ENCODE measurements around the gene PRDM1.
A peak's percentile ranks its signal among the peaks of the same experiment; 100 is the strongest.

The PRDM1 gene

GRCh38 chr6:106116125-106116832 is 30.1 kb downstream of the PRDM1 start:
- DNase-seq (ENCODE audit: low spot score), result no peak

GRCh38 chr6:106117579-106117978 is 31.4 kb downstream of the PRDM1 start:
- peak; percentile 78 for DNase-seq (ENCODE audit: low spot score)

- no peak for DNase-seq (ENCODE audit: low spot score)
Measured at GRCh38 chr6:106118835-106119431, 32.8 kb downstream of the PRDM1 start.

- DNase-seq (ENCODE audit: low spot score), result no peak
Measured at GRCh38 chr6:106119546-106119945, 33.4 kb downstream of the PRDM1 start.

- no peak for DNase-seq (ENCODE audit: low spot score)
Measured at GRCh38 chr6:106120006-106120405, 33.9 kb downstream of the PRDM1 start.

DNA sequence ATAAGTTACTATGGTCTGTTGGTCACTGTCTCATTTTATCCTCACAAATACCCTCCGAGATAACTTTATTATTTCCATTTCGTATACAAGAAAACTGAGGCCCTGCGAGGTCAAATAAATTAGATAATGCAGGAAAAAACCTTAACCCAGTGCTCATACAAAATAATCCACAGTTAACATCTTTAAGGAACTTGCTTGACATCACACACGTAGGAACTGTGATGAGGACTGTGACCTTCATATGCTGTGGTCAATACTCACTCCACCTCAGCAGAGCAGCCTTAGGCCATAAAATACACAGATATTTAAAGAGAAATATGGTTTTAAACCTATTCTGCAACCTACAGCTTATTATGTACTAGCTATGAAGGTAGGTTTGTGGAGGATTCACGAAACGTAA is 34.3 kb downstream of the PRDM1 start:
- no peak for DNase-seq (ENCODE audit: low spot score)

GRCh38 chr6:106122306-106122918 is 36.3 kb downstream of the PRDM1 start:
- DNase-seq (ENCODE audit: low spot score), result no peak

DNA sequence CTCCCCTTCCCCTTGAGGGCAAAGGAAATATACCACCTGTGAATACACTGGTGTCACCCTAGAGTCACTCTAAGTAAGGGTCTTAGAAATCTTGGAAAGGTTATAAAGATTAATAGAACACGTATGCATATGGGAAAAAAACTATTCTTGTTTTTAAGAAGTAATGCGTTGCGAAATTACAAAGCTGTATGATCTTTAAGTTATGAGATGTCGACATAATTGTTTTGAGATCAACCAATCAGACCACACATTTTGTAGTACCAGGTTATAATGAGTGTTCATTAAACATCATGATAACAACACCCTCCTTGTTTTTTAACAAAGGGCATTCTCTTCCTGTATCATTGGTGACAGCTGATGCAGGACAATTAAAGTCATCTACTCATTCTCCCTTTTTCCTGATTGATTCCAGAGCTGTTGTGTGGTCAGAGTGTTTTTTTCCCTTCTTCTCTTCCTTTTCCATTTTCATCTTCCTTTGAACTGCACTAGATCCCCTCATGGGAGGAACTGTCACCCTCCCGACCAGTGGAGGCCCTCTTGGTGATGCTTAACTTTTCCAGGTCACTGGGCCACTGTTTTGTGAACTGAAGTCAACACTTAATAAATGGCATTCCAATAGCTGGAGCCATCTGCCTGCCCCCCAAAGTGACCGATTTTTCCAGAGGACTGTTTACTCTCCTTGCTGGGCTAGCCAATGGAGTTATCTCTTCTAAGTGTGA is 37.0 kb downstream of the PRDM1 start:
- no peak for DNase-seq (ENCODE audit: low spot score)

GRCh38 chr6:106124015-106124414 is 37.9 kb downstream of the PRDM1 start:
- no peak for DNase-seq (ENCODE audit: low spot score)

GRCh38 chr6:106124437-106125430 is 38.6 kb downstream of the PRDM1 start:
- DNase-seq (ENCODE audit: low spot score), result no peak

GRCh38 chr6:106125925-106126435 is 39.8 kb downstream of the PRDM1 start:
- peak; percentile 49 for DNase-seq (ENCODE audit: low spot score)

DNA sequence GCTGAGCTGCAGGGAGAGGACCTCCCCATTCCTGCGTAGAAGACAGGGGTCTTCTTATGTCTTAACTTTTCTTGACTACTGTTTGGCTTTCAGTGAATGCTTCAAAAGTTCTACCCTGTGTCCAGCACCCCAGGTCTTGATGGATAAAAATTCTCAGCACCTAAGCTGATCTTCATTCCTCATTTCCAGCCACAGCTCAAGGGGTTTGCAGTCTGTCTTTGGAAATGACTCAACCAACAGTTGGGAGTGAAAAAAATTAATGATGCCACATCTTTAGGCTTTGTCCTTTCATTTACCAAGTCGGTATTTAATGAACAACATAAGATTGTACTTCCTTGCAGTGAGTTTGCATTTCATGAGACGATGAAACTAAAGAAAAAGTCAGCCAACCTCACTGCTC is 40.3 kb downstream of the PRDM1 start:
- no peak for DNase-seq (ENCODE audit: low spot score)

DNA sequence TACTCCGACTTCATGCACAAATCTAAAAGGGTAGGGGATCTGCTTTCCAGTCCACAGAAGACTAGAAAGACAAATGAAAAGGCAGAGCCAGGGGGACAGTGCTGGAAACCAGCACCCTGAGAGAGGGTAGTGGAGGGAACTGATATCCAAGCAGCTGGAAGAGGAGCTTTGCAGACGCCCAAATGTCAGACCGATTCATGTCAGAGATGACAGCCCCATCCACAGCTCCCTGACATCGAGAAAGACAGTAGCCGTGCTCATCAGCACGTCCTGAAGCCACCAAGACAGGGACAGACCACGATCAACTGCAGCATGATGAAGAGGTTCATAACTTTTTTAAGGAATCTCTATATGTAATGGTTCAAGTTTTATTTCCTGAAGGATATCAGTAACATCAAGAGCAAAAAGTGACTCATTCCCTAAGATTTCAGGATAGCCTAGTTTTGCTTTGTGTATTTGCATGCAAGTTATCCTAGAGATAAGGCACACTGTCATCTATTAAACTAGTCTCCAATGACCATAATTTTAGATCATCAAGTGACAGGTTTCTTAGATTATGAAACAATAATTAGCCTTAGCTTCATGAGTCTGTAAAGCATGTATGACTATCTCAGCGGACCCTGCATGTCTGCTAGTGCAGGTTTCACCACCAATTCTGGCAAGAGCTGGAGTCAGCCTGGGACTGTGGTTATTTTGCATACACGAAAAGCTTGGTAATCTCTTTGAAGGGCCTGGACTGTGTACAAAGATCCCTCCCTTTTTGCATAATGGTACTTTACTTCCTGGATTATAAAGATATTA is 43.0 kb downstream of the PRDM1 start:
- no peak for DNase-seq (ENCODE audit: low spot score)

- DNase-seq (ENCODE audit: low spot score), result no peak
Measured at GRCh38 chr6:106132153-106132698, 46.1 kb downstream of the PRDM1 start.

- DNase-seq (ENCODE audit: low spot score), result no peak
Measured at GRCh38 chr6:106133040-106133439, 46.9 kb downstream of the PRDM1 start.

- no peak for DNase-seq (ENCODE audit: low spot score)
Measured at GRCh38 chr6:106134087-106134770, 48.1 kb downstream of the PRDM1 start.

DNA sequence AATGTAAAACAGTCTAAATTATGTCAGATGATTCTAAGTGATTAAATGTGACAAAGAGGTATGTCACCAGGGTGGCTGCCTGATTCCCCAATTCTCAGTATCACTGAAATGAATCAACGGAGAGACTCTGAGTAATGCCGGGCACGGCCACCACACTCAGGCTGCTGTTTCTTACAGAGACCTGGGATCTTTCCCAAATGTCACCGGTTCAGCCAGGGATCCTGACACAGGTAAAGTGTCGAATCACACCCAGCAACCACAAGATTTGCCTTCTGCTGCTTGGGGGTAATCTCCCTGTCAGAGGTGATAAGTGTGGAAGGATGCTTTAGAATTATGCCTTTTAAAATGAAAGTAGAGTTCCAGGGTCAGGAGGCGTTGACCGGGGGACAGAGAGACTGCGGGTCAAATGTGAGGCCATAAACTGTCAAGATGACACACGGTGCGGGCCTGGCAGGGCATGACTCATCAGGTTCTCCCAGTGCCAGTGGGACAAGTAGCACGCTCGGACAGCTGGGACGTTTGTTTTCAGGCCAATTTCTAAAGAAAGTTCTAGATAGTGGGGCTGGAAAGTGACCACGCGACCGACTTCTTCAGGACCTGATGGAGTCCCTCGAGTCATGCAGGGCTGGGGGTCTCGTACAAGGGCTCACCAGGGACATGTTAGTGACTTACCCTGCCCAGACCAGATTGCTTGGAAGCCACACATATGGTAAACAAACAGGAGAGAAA is 48.9 kb downstream of the PRDM1 start:
- no peak for DNase-seq (ENCODE audit: low spot score)

- DNase-seq (ENCODE audit: low spot score), result no peak
Measured at GRCh38 chr6:106135911-106136571, 49.9 kb downstream of the PRDM1 start.
